ENCODE results near the gene TMEM164.

TMEM164 gene

DNA sequence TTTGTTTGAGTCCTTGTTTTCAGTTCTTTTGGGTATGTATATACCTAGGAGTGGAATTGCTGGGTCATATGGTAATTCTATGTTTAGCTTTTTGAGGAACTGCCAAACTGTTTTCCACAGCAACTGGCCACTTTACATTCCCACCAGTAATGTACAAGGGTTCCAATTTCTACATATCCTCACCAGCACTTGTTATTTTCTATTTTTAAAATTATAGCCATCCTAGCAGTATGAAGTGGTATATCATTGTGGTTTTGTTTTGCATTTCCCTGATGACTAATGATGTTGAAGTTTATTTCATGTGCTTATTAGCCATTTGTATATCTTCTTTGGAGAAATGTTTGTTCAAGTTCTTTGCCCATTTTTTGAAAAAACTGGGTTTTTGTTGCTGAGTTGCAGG, 39.6 kb downstream of the TMEM164 start:
- DNase-seq = peak; percentile 29

- DNase-seq = no peak
These were observed 40.6 kb downstream of the TMEM164 start for GRCh38 chrX:110043506-110043905.

DNA sequence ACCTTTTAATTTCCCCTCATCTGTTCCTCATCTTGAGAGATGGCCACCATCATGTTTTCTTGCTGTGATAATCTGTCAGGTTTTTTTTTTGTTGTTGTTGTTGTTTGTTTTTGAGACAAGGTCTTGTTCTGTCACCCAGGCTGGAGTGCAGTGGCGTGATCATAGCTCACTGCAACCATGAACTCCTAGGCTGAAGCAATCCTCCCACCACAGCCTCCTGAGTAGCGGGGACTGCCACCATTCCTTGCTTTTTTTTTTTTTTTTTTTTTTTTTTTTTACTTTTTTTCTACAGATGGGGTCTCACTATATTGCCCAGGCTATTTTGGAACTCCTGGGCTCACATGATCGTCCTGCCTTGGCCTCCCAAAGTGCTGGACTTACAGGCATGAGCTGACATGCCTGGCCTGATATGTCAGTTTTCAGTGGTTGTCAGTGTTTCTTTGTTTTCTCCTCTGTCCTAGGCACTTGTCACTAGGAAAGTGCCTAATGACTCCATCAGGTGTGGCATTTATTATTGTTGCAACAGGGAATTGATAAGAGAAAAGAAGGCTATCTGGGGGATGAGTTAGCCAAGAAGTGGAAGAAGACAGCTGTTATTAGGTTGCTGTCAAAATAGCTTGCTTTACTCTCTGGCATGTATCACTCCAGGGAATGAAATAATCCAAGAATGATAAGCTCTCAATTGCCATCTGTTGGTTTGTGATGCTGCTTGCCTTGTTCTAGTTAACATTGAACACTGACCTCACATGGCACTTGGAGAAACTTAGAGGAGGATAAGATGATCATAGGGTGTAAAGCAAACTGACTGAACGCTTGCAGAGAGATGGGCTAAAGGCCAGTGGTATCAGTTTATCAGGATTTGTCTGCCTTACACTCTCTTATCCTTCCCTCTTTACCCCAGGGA, 41.7 kb downstream of the TMEM164 start:
- DNase-seq = no peak

GRCh38 chrX:110045421-110045820, 42.5 kb downstream of the TMEM164 start:
- no peak for DNase-seq

DNA sequence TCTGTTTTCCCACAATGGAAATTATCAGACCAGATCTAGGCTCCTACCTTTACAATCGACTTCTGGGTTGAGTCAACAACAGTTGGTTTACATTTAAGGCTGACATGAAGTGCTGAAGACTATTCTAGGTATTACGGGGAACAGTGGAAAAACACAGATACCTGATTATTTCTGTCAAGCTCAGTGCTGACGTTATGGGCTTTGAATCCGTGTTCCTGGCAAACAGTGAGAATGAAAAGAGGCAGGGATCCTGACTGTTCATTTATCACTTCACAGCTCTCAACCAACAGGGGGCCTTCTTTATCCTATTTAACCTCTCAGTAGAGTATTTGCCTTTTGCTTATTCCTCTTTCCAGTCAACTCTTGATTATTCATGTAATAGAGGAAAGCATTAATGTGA, 43.1 kb downstream of the TMEM164 start:
- no peak for DNase-seq

DNA sequence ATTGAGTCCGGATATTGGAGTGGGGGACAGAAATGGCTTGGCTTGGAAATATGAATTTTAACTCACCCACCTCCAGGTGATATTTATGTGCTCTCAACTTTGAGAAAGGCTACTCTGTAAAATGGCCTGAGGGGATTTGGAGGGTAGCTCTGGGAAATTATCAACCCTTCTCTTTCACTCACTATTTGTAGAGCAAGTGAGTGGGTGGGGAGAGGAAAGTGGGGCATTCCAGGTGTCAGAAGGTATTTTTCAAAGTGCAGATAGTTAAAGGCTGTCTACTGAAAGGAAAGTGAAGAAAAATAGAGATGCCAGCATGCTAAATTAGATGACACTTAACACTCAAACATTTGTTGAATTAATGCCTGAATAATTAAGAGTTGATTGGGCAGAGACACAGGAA, 44.1 kb downstream of the TMEM164 start:
- DNase-seq = no peak

DNA sequence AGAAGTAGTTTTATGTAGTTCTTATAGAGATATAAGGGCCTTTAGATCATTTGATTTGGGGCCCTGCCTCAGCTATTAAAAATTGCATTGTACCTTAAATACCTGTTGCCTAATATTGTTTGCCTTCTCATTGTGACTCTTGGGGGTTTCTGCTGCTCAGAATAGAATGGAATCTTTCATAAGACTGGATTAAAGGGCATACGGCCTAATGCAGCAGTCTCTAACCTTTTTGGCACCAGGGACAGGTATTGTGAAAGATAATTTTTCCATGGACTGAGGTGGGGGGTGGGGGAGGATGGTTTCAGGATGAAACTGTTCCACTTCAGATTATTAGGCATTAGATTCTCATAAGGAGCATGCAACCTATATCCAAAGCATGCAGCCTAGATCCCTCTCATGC, 46.2 kb downstream of the TMEM164 start:
- no peak for DNase-seq

- no peak for DNase-seq
These were observed 47.5 kb downstream of the TMEM164 start for GRCh38 chrX:110050386-110050785.

- DNase-seq = no peak
These were observed 48.0 kb downstream of the TMEM164 start for GRCh38 chrX:110050901-110051300.

DNA sequence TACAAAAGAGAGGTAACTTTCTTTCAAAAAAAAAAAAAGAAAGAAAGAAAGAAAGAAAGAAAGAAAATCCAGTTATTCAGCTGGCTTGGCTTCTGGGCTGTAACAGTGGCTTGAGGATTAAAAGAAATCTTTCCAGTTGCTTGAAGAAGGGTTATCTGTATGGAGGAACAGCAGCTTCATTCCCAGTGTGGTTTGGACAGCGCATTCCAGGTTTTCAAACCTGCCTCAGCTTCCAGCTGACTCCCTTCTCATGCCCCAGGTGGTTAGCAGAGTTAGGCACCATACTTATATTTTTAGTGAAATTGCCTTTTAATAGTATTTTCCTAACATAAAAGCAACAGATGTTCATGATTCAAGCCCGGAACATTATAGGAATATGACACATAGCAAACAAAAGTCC, 48.6 kb downstream of the TMEM164 start:
- no peak for DNase-seq

DNA sequence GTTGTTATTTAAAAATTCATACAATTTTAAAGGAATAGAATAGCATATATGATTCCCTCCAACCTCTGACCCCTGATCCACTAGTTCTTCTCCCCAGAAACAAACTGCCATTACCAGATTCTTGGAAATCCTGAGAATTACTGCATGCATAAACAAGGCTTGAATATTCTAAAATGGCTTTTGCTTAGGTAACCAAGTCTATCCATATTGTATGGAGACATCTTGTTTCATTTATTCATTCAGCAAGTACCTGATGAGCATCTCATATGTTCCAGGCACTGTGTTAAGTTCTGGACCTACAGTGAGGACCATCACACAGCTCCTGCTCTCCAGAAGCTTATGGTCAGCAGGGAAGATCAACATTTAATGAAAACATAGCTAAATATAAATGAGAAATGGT, 49.4 kb downstream of the TMEM164 start:
- no peak for DNase-seq

DNA sequence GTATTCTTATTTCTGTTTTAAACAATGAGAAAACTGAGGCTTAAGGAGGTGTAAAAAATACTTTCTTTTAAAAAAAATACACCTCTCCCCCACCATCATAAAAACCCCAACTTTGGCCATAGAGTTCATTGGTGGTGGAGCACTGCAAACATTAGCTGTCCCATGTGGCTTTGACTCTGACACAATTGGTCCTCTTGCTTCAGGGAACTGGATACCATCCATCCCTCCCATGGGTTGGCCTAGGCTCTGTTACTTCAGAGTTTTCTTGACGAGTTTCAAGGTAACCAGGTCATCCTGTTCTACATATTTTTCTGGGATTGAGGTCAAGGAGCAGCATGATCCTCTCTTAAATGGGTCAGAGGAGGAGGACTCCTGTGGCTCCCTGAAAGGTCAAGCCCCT, 50.5 kb downstream of the TMEM164 start:
- no peak for DNase-seq

DNA sequence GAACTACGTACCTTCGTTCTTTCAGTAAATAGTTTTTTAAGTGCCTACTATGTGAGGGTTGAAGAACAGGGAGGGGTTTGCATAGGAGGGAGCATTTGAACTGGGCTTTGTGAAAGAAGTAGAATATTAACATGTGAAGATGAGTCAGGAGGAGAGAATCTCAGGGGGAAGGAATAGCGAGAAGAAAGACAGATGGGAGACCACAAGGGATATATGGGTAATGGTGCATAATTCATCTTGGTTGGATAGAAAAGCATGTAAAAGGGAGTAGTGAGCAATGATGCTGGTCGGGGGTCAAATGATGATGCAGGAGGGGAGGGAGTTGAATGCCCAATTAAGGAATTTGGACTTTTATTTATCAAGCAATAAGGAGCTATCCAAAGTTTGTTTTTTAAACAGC, 52.7 kb downstream of the TMEM164 start:
- no peak for DNase-seq

DNA sequence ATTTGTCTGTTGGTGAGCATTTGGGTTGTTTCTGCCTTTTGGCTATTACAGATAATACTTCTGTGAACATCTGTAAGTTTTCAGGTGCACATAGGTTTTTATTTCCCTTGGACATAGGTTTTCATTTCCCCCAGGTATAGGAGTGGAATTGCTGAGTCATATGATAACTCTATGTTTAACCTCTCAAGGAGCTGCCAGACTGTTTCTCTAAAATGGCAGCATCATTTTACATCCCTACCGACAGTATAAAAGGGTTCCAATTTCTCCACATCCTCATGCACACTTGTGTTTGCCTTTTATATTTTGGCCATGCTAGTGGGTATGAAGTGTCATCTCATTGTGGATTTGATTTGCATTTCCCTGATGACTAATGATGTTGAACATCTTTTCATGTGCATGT, 53.5 kb downstream of the TMEM164 start:
- no peak for DNase-seq

- no peak for DNase-seq
These were observed 56.5 kb downstream of the TMEM164 start for GRCh38 chrX:110059410-110059809.

- DNase-seq = no peak
These were observed 57.4 kb downstream of the TMEM164 start for GRCh38 chrX:110060317-110060716.

DNA sequence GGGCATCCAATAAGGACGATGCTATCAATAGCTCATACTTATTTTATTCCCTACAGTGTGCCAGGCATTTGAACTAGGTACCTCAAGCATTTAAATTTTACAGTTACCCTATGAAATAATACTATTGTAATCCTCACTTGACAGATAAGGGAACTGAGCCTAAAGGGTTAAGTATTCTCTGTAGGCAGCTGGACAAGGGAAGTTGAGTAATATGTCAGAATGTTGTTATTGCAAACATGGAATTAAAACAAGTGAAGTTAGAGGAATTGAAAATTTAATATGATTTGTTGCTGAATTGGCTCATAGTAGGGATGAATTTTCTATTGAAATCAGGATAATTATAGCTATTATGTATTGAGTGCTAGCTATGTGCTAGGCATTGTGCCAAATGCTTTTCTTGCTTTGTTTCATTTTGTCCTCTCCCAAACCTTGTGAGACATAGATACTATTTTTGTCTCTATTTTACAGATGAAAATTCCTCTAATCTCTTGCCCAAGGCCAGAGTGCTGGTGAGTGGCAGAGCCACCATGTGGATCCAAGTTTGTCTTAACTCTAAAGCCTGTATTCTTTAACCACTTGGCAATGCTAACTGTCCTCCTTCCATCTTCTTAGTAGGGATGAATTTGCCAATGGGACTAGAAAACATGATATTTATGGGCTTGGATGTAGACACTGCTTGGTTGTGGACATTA, 58.1 kb downstream of the TMEM164 start:
- no peak for DNase-seq

DNA sequence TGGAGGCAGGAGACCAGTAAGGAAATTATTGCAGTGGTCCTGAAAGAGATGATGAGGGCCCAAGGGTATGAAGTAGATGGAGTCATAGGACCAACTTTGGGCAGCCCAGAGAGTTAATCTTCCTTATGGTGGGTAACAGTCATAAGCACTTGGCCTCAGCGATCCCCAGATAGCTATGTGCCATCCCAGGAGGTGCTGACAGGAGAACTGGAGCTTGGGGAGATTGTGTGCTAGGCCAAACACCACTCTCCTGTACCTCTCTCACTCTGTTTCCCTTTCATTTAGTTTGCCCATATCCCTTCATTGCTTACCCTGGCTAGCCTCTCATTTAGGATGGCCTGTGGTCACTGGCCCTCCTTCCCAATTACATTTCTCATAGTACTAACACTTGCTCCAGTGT, 60.0 kb downstream of the TMEM164 start:
- DNase-seq = no peak

DNA sequence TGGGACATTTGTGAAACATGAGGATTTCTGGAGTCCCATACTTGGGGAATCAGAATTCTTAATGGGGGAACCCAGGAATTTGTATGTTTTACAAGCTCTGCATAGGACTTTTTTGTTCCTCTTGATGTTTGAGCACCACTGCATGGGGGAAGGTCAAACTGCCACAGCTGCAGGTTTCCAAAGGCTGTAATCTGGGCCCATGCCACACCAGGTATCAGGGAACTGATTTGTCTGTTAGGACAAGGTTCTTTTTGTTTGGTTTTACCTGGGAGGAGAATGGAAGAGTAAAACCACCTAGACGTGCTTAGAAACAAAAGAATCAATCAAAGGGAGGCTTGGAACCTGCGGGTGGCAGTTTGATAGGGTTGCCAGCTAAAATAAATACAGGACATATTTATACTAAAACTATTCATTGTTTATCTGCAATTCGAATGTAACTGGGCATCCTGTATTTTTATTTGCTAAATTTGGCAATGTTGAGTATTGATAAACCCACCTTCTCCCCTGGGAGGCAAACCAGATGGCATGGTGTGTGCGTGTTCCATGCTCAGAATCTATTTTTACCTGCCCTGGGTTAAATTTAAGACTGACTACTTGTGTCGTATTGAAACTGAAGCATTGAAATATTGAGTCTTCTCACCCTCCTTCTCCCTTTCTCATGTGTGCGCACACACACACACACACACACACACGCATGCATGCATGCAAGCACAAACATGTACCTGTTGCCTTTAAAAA, 63.7 kb downstream of the TMEM164 start:
- DNase-seq = no peak

GRCh38 chrX:110070970-110071369, 68.1 kb downstream of the TMEM164 start:
- DNase-seq = no peak

GRCh38 chrX:110081320-110081719, 78.4 kb downstream of the TMEM164 start:
- no peak for DNase-seq

GRCh38 chrX:110081740-110082139, 78.8 kb downstream of the TMEM164 start:
- no peak for DNase-seq

- no peak for DNase-seq
These were observed 79.2 kb downstream of the TMEM164 start for GRCh38 chrX:110082161-110082560.
